GM12875 (cell line): ENCODE data around the gene ELK1.

ENCODE experiments used
- H3K4me3 ChIP-seq: one replicate; pipeline ENCODE4 v1.5.1; 2011; ENCODE audit warnings: low read depth, low read length, control low read depth
- CTCF ChIP-seq: IDR thresholded peaks from 2 replicates; pipeline ENCODE4 v1.5.1; 2011; ENCODE audit warnings: low read depth, mild to moderate bottlenecking, control low read depth, inconsistent platforms, low read length, moderate library complexity, borderline replicate concordance; ENCODE audit not compliant: insufficient read depth

The ELK1 gene

GRCh38 chrX:47586043-47586787, 64.1 kb downstream of the ELK1 start:
- TF ChIP-seq CTCF = no peak
- no peak overlapping the region for H3K4me3 ChIP-seq
